Measurements from ENCODE around the gene RASAL3. TPM values are rescaled to one million over a fixed set of nuclear protein-coding genes. Genes with fewer than 3 reads are reported as not detected.

RASAL3 gene
- polyA plus RNA-seq, 2 of the 4 experiments (the other 2 are of a cell fraction): not detected

DNA sequence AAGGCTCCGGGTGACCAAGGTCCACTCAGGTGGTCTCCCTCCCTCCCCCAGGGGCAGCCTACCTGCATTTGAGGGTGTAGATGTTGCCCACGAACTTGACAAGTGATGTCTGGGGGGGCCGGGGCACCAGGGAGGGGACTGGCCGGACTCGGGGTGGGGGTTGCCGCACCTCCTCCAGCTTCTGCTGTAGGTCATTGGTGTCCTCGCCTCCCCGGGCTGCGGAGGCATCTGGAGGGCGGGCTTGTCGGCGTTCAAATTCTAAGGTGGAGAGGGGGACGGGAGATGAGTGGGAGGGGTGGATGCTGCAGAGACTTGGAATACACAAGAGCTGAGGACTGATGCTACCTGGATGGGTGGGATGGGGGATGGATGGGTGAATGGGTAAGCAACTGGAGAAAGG, 40.2 kb downstream of the RASAL3 start:
- DNase-seq (ENCODE audit: low read depth in 1 of 2, low spot score in 1 of 2) (no peak), FAIRE-seq (no peak), ATAC-seq (no peak)
- CTCF ChIA-PET: interaction anchor here (1.2 kb wide), 1 partner anchor 13 kb away, joined by 3 read pairs; no protein-coding TSS in a partner anchor
- no peak overlapping the region for H3K4me2 ChIP-seq
- WGBS (ENCODE audit: missing lambda C conversion rate): 98% methylated on average over 7 of the region's 13 CpGs
- TF ChIP-seq GATA3 (IDR thresholded peaks at IDR 0.05; ENCODE audit: borderline replicate concordance) (no peak), RAD21 (conservative IDR thresholded peaks at IDR 0.05 in 1 of 2, IDR thresholded peaks at IDR 0.05 in 1 of 2) (no peak), JUNB (IDR thresholded peaks at IDR 0.05) (no peak), EHF (CRISPR knock-in tag; IDR thresholded peaks at IDR 0.05) (no peak), CBX2 (IDR thresholded peaks at IDR 0.05; ENCODE audit: borderline replicate concordance, low read depth) (no peak), TP53 (CRISPR knock-in tag; IDR thresholded peaks at IDR 0.05) (no peak), JUN (IDR thresholded peaks at IDR 0.05) (no peak), PHF8 (IDR thresholded peaks at IDR 0.05; ENCODE audit: borderline replicate concordance, low read depth) (no peak), SMC3 (IDR thresholded peaks at IDR 0.05) (no peak), EHMT2 (IDR thresholded peaks at IDR 0.05; ENCODE audit: low read depth) (no peak), TFCP2L1 (CRISPR knock-in tag; IDR thresholded peaks at IDR 0.05) (no peak), POLR2A (IDR thresholded peaks at IDR 0.05; ENCODE audit: low read length) (no peak)
- TF ChIP-seq, protein P1, sequence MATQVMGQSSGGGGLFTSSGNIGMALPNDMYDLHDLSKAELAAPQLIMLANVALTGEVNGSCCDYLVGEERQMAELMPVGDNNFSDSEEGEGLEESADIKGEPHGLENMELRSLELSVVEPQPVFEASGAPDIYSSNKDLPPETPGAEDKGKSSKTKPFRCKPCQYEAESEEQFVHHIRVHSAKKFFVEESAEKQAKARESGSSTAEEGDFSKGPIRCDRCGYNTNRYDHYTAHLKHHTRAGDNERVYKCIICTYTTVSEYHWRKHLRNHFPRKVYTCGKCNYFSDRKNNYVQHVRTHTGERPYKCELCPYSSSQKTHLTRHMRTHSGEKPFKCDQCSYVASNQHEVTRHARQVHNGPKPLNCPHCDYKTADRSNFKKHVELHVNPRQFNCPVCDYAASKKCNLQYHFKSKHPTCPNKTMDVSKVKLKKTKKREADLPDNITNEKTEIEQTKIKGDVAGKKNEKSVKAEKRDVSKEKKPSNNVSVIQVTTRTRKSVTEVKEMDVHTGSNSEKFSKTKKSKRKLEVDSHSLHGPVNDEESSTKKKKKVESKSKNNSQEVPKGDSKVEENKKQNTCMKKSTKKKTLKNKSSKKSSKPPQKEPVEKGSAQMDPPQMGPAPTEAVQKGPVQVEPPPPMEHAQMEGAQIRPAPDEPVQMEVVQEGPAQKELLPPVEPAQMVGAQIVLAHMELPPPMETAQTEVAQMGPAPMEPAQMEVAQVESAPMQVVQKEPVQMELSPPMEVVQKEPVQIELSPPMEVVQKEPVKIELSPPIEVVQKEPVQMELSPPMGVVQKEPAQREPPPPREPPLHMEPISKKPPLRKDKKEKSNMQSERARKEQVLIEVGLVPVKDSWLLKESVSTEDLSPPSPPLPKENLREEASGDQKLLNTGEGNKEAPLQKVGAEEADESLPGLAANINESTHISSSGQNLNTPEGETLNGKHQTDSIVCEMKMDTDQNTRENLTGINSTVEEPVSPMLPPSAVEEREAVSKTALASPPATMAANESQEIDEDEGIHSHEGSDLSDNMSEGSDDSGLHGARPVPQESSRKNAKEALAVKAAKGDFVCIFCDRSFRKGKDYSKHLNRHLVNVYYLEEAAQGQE (IDR thresholded peaks at IDR 0.05): no peak
- TF ChIP-seq, protein P2, sequence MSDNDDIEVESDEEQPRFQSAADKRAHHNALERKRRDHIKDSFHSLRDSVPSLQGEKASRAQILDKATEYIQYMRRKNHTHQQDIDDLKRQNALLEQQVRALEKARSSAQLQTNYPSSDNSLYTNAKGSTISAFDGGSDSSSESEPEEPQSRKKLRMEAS (IDR thresholded peaks at IDR 0.05): no peak
- TF ChIP-seq, protein P3, sequence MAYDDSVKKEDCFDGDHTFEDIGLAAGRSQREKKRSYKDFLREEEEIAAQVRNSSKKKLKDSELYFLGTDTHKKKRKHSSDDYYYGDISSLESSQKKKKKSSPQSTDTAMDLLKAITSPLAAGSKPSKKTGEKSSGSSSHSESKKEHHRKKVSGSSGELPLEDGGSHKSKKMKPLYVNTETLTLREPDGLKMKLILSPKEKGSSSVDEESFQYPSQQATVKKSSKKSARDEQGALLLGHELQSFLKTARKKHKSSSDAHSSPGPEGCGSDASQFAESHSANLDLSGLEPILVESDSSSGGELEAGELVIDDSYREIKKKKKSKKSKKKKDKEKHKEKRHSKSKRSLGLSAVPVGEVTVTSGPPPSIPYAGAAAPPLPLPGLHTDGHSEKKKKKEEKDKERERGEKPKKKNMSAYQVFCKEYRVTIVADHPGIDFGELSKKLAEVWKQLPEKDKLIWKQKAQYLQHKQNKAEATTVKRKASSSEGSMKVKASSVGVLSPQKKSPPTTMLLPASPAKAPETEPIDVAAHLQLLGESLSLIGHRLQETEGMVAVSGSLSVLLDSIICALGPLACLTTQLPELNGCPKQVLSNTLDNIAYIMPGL (CRISPR knock-in tag; IDR thresholded peaks at IDR 0.05; ENCODE audit: borderline replicate concordance): no peak
- H3K9me3 ChIP-seq: peaks cover 8% of the 10 kb centered on the region; the same call in 1 of the 3 replicates
- H3K4me3 ChIP-seq: no peak overlapping the region
- H3K4me1 ChIP-seq: peaks cover 5% of the 10 kb centered on the region; the same call in 2 of the 3 replicates
- no peak overlapping the region for H3K27ac ChIP-seq
- POLR2A ChIA-PET: no interaction called here

DNA sequence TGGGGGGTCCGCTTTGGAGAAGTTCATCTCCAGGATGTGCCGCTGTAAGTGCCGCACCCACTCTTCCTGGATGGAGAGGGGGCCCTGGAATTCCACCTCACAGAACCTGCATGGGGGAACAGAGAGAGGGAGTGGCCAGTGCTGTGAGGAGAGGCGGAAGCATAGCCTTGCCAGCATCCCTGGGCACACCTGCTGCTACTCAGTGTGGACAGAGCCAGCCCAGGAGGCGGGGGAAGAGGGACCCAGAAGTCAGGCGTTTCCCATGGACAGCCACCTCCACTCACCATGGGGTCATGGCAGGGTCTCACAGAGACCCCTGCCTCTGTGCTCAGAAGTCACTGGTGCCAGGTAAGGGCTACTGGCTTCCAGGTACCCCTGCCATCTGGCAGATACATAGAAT, 41.2 kb downstream of the RASAL3 start:
- no peak overlapping the region for H3K4me2 ChIP-seq
- FAIRE-seq (no peak), DNase-seq (ENCODE audit: low read depth in 1 of 2, low spot score in 1 of 2) (no peak), ATAC-seq (no peak)
- H3K4me3 ChIP-seq: no peak overlapping the region
- H3K4me1 ChIP-seq: peaks cover 5% of the 10 kb centered on the region; the same call in 2 of the 3 replicates
- TF ChIP-seq SMC3 (IDR thresholded peaks at IDR 0.05) (no peak), KDM5A (IDR thresholded peaks at IDR 0.05) (no peak), POLR2AphosphoS2 (conservative IDR thresholded peaks at IDR 0.05; ENCODE audit: low read length) (no peak), JUN (IDR thresholded peaks at IDR 0.05) (no peak)
- CTCF ChIA-PET: interaction anchor here (1.2 kb wide), 1 partner anchor 12 kb away, joined by 3 read pairs; no protein-coding TSS in a partner anchor
- H3K27ac ChIP-seq: no peak overlapping the region
- WGBS (ENCODE audit: missing lambda C conversion rate): 100% methylated on average over 4 of the region's 6 CpGs
- H3K9me3 ChIP-seq: peaks cover 8% of the 10 kb centered on the region; the same call in 1 of the 3 replicates
- POLR2A ChIA-PET: no interaction called here
